DND-41 (cell line): ENCODE results near the gene TRANK1.

Experiments used
- ATAC-seq: fragments of 200-7000 bp; cut with Tn5 transposase; 3 replicates; pipeline ENCODE4 v1.9.1; 2021; ENCODE audit warnings: low read depth; ENCODE audit not compliant: insufficient read depth
- DNase-seq: peaks from one replicate; pipeline ENCODE4 v3.0.0-alpha.2; 2020
- H2AFZ ChIP-seq: 2 replicates; pipeline ENCODE4 v1.6.0; 2012; ENCODE audit warnings: low read depth, low read length
- H3K27ac ChIP-seq: 2 replicates; pipeline ENCODE4 v1.5.1; 2012; ENCODE audit warnings: low read length, inconsistent platforms
- H3K27me3 ChIP-seq: fragments of 200-600 bp; sonication (generic); 2 replicates; pipeline ENCODE4 v1.6.0; 2012; ENCODE audit warnings: low read length, mild to moderate bottlenecking, inconsistent platforms; ENCODE audit not compliant: insufficient read depth, poor library complexity
- H3K36me3 ChIP-seq: 2 replicates; pipeline ENCODE4 v1.5.1; 2012; ENCODE audit warnings: low read length, inconsistent platforms; ENCODE audit not compliant: insufficient read depth
- H3K4me1 ChIP-seq: 2 replicates; pipeline ENCODE4 v1.5.1; 2012; ENCODE audit warnings: mild to moderate bottlenecking, low read length; ENCODE audit not compliant: insufficient read depth
- H3K4me2 ChIP-seq: 2 replicates; pipeline ENCODE4 v1.6.0; 2012; ENCODE audit warnings: mild to moderate bottlenecking, moderate library complexity, low read length, inconsistent platforms; ENCODE audit not compliant: insufficient read depth
- H3K4me3 ChIP-seq, 2 experiments: fragments of 200-600 bp in 1 of 2; shearing (Covaris generic) in 1 of 2; 2 replicates each; pipeline ENCODE4 v1.5.1; 2012 to 2016; ENCODE audit warnings: inconsistent platforms in 2 of 2, low read length in 2 of 2, mild to moderate bottlenecking in 2 of 2, low read depth in 1 of 2, moderate library complexity in 1 of 2
- H3K79me2 ChIP-seq: 2 replicates; pipeline ENCODE4 v1.6.0; 2012; ENCODE audit warnings: low read length, inconsistent platforms; ENCODE audit not compliant: insufficient read depth
- H3K9ac ChIP-seq: 2 replicates; pipeline ENCODE4 v1.6.0; 2012; ENCODE audit warnings: low read depth, mild to moderate bottlenecking, inconsistent platforms, low read length, moderate library complexity
- H3K9me3 ChIP-seq: 2 replicates; pipeline ENCODE4 v1.5.1; 2012; ENCODE audit warnings: low read length, moderate library complexity, mild to moderate bottlenecking, inconsistent platforms; ENCODE audit not compliant: insufficient read depth, severe bottlenecking
- H4K20me1 ChIP-seq: 2 replicates; pipeline ENCODE4 v1.6.0; 2012; ENCODE audit warnings: low read length; ENCODE audit not compliant: insufficient read depth
- EZH2 ChIP-seq: IDR thresholded peaks from 3 replicates; pipeline ENCODE4 v1.6.1; 2012; ENCODE audit warnings: borderline replicate concordance, low read depth, mild to moderate bottlenecking, moderate library complexity, low read length, inconsistent platforms; ENCODE audit not compliant: severe bottlenecking
- TF ChIP-seq, protein P1 (sequence below): IDR thresholded peaks from 2 replicates; pipeline ENCODE4 v1.5.1; 2012; ENCODE audit warnings: borderline replicate concordance, low read length, moderate library complexity, mild to moderate bottlenecking; ENCODE audit not compliant: poor library complexity, severe bottlenecking; ENCODE audit errors: extremely low read depth

The TRANK1 gene

DNA sequence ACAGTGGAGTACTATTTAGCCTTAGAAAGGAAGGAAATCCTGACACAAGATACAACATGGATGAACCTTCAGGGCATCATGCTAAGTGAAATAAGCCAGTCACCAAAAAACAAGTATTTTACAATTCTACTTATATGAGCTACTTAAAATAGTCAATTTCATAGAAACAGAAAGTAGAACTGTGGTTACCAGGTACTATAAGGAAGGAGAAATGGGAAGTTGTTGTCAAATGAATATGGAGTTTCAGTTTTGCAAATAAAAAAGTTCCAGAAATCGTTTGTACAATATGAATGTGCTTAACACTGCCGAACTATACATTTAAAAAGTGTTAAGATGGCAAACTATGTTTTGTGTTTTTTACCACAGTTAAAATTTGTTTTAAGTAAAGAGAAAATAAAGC is 26.8 kb downstream of the TRANK1 start:
- Histone ChIP-seq H2AFZ (0 out of 2 replicates have a peak overlapping the region, but pooled peaks have one; percentile 13), H3K9ac (no peak overlapping the region), H3K4me3 (no peak overlapping the region), H3K79me2 (no peaks in the 10 kb centered on the region), H3K27ac (no peak overlapping the region), H3K4me1 (peaks cover 22% of the 10 kb centered on the region), H3K27me3 (no peaks in the 10 kb centered on the region), H3K4me2 (no peak overlapping the region), H3K36me3 (no peaks in the 10 kb centered on the region), H4K20me1 (no peaks in the 10 kb centered on the region), H3K9me3 (peaks cover 7% of the 10 kb centered on the region)
- ATAC-seq, result peak; percentile 22; the same call in 1 of the 3 replicates
- TF ChIP-seq, protein P1, sequence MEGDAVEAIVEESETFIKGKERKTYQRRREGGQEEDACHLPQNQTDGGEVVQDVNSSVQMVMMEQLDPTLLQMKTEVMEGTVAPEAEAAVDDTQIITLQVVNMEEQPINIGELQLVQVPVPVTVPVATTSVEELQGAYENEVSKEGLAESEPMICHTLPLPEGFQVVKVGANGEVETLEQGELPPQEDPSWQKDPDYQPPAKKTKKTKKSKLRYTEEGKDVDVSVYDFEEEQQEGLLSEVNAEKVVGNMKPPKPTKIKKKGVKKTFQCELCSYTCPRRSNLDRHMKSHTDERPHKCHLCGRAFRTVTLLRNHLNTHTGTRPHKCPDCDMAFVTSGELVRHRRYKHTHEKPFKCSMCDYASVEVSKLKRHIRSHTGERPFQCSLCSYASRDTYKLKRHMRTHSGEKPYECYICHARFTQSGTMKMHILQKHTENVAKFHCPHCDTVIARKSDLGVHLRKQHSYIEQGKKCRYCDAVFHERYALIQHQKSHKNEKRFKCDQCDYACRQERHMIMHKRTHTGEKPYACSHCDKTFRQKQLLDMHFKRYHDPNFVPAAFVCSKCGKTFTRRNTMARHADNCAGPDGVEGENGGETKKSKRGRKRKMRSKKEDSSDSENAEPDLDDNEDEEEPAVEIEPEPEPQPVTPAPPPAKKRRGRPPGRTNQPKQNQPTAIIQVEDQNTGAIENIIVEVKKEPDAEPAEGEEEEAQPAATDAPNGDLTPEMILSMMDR, result no peak
- TF ChIP-seq EZH2, result no peak
- no peak for DNase-seq

DNA sequence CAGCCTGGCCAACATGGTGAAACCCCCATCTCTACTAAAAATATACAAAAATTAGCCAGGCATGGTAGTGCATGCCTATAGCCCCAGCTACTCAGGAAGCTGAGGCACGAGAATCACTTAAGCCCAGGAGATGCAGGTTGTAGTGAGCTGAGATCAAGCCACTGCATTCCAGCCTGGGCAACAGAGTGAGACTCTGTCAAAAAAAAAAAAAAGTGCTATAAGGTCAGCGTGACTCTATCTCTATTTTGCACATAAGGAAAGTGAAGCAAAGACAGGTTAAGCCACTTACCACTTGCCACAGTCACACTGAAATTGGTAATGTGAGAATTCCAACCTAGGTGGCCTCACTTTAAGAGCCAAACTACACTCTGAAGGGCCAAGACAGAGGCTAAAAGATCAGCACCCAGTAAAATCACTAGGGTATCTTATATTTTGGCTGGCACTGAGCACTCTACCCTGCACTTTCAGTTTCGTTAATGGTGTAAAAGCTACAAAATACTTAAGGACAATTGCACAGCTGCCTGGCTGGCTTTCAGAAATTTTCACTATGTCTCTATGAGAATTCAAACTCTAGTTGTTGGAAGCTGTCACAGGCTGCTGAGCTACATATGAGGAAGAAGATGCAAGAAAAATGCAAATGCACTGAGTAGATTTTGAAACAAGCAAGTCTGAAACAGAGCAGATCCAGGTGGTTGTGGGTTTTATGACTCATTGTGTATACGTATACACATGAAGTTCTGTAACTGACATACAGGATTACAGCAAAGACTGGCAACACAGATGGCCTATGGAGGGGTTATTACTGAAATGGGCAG is 32.7 kb downstream of the TRANK1 start:
- H3K4me3 ChIP-seq, result peak overlapping the region; percentile 2 to 54; a peak in 3 of 4 replicates
- DNase-seq (peak; percentile 67), ATAC-seq (peak; percentile 87)
- peak overlapping the region; percentile 90 for H3K27ac ChIP-seq
- H2AFZ ChIP-seq, result peak overlapping the region; percentile 66
- no peaks in the 10 kb centered on the region for H3K36me3 ChIP-seq
- TF ChIP-seq EZH2, result no peak
- TF ChIP-seq, protein P1, result no peak
- H3K9me3 ChIP-seq, result no peaks in the 10 kb centered on the region
- H4K20me1 ChIP-seq, result no peaks in the 10 kb centered on the region
- H3K4me1 ChIP-seq, result peaks cover 56% of the 10 kb centered on the region
- no peaks in the 10 kb centered on the region for H3K27me3 ChIP-seq
- peak overlapping the region; percentile 60 for H3K9ac ChIP-seq
- H3K4me2 ChIP-seq, result peak overlapping the region; percentile 66
- H3K79me2 ChIP-seq, result peaks cover 7% of the 10 kb centered on the region

DNA sequence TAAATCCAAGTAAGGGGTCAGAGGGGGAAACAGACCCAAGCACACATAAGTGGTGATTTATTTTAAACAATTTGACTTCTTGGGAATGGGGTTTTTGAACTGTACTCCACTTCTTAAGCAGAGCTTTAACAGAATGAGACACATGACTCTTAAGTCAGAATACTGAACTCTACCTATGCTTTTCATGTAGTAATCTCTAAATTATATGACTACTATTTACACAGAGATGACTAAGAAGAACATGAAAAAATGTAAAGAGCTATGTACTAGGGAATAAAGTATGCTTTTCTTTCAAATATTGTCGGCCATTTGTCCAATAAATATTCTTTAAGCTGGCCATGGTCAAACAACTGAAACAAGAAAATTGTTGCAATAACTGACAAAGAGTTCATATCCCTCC is 35.2 kb downstream of the TRANK1 start:
- Histone ChIP-seq H3K4me1 (peaks cover 75% of the 10 kb centered on the region), H3K4me3 (no peak overlapping the region), H3K27ac (no peak overlapping the region), H2AFZ (no peak overlapping the region), H3K27me3 (no peaks in the 10 kb centered on the region), H4K20me1 (no peaks in the 10 kb centered on the region), H3K9me3 (no peaks in the 10 kb centered on the region), H3K4me2 (no peak overlapping the region), H3K36me3 (peaks cover 4% of the 10 kb centered on the region; the same call in 1 of the 2 replicates), H3K9ac (no peak overlapping the region), H3K79me2 (peaks cover 19% of the 10 kb centered on the region)
- DNase-seq (no peak), ATAC-seq (no peak)
- TF ChIP-seq EZH2, result no peak
- TF ChIP-seq, protein P1, result no peak
